WTC11 (cell line): Measurements from ENCODE around the gene SCYGR4.

Experiments
- CTCF ChIP-seq: fragments of 200-600 bp; IDR thresholded peaks from 2 replicates; pipeline ENCODE4 v1.8.0; 2022; ENCODE audit warnings: antibody characterized with exemption
- E2F1 ChIP-seq: sonication (generic); formaldehyde crosslinking; IDR thresholded peaks from 2 replicates; pipeline ENCODE4 v1.8.0; 2022; ENCODE audit warnings: mild to moderate bottlenecking, missing genetic modification reagents
- ELF4 ChIP-seq: sonication (generic); formaldehyde crosslinking; IDR thresholded peaks from 2 replicates; pipeline ENCODE4 v1.8.1; 2022; ENCODE audit warnings: low read depth, mild to moderate bottlenecking, moderate library complexity, missing genetic modification reagents
- ETV6 ChIP-seq: sonication (generic); formaldehyde crosslinking; IDR thresholded peaks from 2 replicates; pipeline ENCODE4 v1.8.1; 2022; ENCODE audit warnings: mild to moderate bottlenecking, missing genetic modification reagents
- FOXJ3 ChIP-seq: sonication (generic); formaldehyde crosslinking; IDR thresholded peaks from 2 replicates; pipeline ENCODE4 v1.9.0; 2021; ENCODE audit warnings: missing genetic modification reagents, mild to moderate bottlenecking, borderline replicate concordance
- MAX ChIP-seq: sonication (generic); formaldehyde crosslinking; IDR thresholded peaks from 2 replicates; pipeline ENCODE4 v1.8.0; 2022; ENCODE audit warnings: mild to moderate bottlenecking, missing genetic modification reagents
- RELA ChIP-seq: sonication (generic); formaldehyde crosslinking; IDR thresholded peaks from 2 replicates; pipeline ENCODE4 v1.8.1; 2022; ENCODE audit warnings: missing genetic modification reagents, mild to moderate bottlenecking, borderline replicate concordance
- STAT6 ChIP-seq: sonication (generic); formaldehyde crosslinking; conservative IDR thresholded peaks from 2 replicates; pipeline ENCODE4 v1.8.1; 2023; ENCODE audit warnings: mild to moderate bottlenecking, low read depth, missing genetic modification reagents, moderate library complexity
- TCF7 ChIP-seq: sonication (generic); formaldehyde crosslinking; IDR thresholded peaks from 2 replicates; pipeline ENCODE4 v1.8.0; 2022; ENCODE audit warnings: mild to moderate bottlenecking, low read depth, missing genetic modification reagents, moderate library complexity
- USF1 ChIP-seq: sonication (generic); formaldehyde crosslinking; IDR thresholded peaks from 2 replicates; pipeline ENCODE4 v1.8.0; 2022; ENCODE audit warnings: mild to moderate bottlenecking, missing genetic modification reagents
- USF2 ChIP-seq: sonication (generic); formaldehyde crosslinking; IDR thresholded peaks from 2 replicates; pipeline ENCODE4 v1.8.1; 2023; ENCODE audit warnings: mild to moderate bottlenecking, missing genetic modification reagents, moderate library complexity

GRCh38 chr2:227634201-227634600 is 16.9 kb downstream of the SCYGR4 start:
- TF ChIP-seq ETV6 (CRISPR knock-in tag) = no peak
- TF ChIP-seq MAX = no peak
- no peak for TF ChIP-seq TCF7 (CRISPR knock-in tag)
- no peak for TF ChIP-seq ELF4 (CRISPR knock-in tag)
- no peak for TF ChIP-seq CTCF
- no peak for TF ChIP-seq RELA (CRISPR knock-in tag)
- TF ChIP-seq STAT6 (CRISPR knock-in tag) = no peak
- TF ChIP-seq FOXJ3 = no peak
- no peak for TF ChIP-seq USF2 (CRISPR knock-in tag)
- TF ChIP-seq USF1 = no peak
- TF ChIP-seq E2F1 (CRISPR knock-in tag) = no peak
